ENCODE results near the gene TMPRSS6. TPM values are rescaled to one million over a fixed set of nuclear protein-coding genes. Genes with fewer than 3 reads are reported as not detected.

TMPRSS6 gene
- total and polyA plus RNA-seq, 2 of the 13 experiments (the other 11 are each of a cell fraction or from before 2014, with no cell fraction given), result 4.2 to 4.8 TPM

GRCh38 chr22:37033605-37034430, 75.7 kb downstream of the TMPRSS6 start (continued):
- TF ChIP-seq RNF2 (conservative IDR thresholded peaks at IDR 0.05; ENCODE audit: low read depth) (no peak), ZNF772 (CRISPR knock-in tag; IDR thresholded peaks at IDR 0.05) (peak; percentile 69; the same call in 1 of the 2 replicates), HDAC1 (CRISPR knock-in tag; IDR thresholded peaks at IDR 0.05) (peak; percentile 82), CCAR2 (optimal IDR thresholded peaks at IDR 0.05; ENCODE audit: low read depth, low read length) (no peak), EEA1 (CRISPR knock-in tag; IDR thresholded peaks at IDR 0.05; ENCODE audit: borderline replicate concordance) (no peak), EHMT2 (IDR thresholded peaks at IDR 0.05; ENCODE audit: borderline replicate concordance, low read depth, low read length) (no peak), ZNF251 (CRISPR knock-in tag; IDR thresholded peaks at IDR 0.05) (no peak), PBX3 (CRISPR knock-in tag; IDR thresholded peaks at IDR 0.05; ENCODE audit: borderline replicate concordance) (no peak), NR2F2 (IDR thresholded peaks at IDR 0.05; ENCODE audit: borderline replicate concordance, low read depth) (peak; percentile 57; the same call in 1 of the 2 replicates), FOXJ3 (CRISPR knock-in tag; IDR thresholded peaks at IDR 0.05; ENCODE audit: borderline replicate concordance) (peak; percentile 33; the same call in 1 of the 2 replicates), KDM4B (CRISPR knock-in tag; IDR thresholded peaks at IDR 0.05) (no peak), TRAFD1 (CRISPR knock-in tag; IDR thresholded peaks at IDR 0.05; ENCODE audit: borderline replicate concordance) (no peak), RFX3 (CRISPR knock-in tag; IDR thresholded peaks at IDR 0.05) (no peak), MXD1 (CRISPR knock-in tag; IDR thresholded peaks at IDR 0.05) (no peak), NR0B2 (CRISPR knock-in tag; IDR thresholded peaks at IDR 0.05) (no peak), ZC3H4 (CRISPR knock-in tag; IDR thresholded peaks at IDR 0.05; ENCODE audit: borderline replicate concordance) (peak; percentile 70; the same call in 1 of the 2 replicates), ZNF281 (CRISPR knock-in tag; IDR thresholded peaks at IDR 0.05; ENCODE audit: borderline replicate concordance) (peak; percentile 59), ZNF619 (CRISPR knock-in tag; IDR thresholded peaks at IDR 0.05) (peak; percentile 87; the same call in 1 of the 2 replicates), ZBTB8A (CRISPR knock-in tag; IDR thresholded peaks at IDR 0.05; ENCODE audit: borderline replicate concordance, low read depth) (no peak), ZNF274 (CRISPR knock-in tag; IDR thresholded peaks at IDR 0.05) (no peak), PLSCR1 (CRISPR knock-in tag; IDR thresholded peaks at IDR 0.05; ENCODE audit: borderline replicate concordance) (no peak), MAFF (IDR thresholded peaks at IDR 0.05; ENCODE audit: low read depth, low read length) (no peak)
